Glomerular visceral epithelial cell (primary cell): ENCODE results near the gene CRIP2.
A peak's percentile ranks its signal among the peaks of the same experiment; 100 is the strongest.

Experiments used
- DNase-seq: peaks from one replicate; pipeline ENCODE4 v3.0.0-alpha.2; 2016; ENCODE audit errors: extremely low spot score

The CRIP2 gene

GRCh38 chr14:105444859-105445258 is 29.8 kb upstream of the CRIP2 start:
- no peak for DNase-seq

GRCh38 chr14:105445290-105445689 is 29.3 kb upstream of the CRIP2 start:
- no peak for DNase-seq

- DNase-seq = no peak
Observed at GRCh38 chr14:105445901-105446845, 28.4 kb upstream of the CRIP2 start.

GRCh38 chr14:105446971-105447370 is 27.6 kb upstream of the CRIP2 start:
- DNase-seq = no peak

DNA sequence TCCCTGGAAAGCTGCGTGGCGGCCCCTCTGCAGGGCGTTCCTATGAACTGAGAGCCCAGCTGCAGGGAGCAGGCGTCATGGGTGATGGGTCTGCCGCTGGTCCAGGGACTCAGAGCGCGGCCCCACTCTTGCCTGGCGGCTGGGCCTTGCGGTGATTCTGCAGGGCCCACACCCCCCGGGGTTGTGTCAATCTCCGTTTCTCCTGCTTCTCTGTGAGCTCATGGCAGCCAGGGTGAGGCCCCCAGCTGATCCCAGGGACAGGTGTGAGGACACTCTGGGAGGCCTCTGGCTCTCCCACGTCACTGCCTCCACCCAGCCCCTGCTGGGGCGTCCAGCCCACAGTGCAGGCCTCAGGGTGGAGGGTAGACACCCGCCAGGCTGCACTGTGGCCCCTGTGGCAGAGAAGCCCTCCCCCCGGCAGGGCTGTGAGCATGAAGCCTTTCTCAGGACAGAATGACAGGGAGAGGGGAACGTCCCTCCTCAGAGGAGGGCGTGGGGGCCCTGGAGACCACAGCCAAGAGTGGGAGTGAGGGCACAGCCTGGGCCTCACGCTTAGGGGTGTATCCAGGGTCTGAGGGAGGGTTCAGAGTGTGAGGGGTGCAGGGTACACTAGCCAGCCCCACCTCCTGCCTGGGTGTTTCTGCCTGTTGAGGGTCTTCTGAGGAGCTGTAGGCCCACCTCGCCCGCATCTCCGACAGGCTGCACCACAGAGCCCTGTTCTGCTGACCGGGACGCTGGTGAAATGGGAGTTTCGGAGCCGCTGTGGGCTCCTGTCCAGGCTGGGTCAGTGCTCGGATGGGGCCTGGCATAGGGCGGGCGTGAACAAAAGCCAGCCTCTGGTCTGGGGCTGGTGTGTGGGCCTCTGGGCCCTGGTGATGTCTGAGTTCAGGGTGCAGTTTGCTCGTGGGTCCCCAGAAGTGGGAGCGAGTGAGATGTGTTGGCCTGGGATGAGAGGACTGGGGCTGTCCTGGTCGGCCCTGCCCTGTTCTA is 26.7 kb upstream of the CRIP2 start:
- DNase-seq = no peak

DNA sequence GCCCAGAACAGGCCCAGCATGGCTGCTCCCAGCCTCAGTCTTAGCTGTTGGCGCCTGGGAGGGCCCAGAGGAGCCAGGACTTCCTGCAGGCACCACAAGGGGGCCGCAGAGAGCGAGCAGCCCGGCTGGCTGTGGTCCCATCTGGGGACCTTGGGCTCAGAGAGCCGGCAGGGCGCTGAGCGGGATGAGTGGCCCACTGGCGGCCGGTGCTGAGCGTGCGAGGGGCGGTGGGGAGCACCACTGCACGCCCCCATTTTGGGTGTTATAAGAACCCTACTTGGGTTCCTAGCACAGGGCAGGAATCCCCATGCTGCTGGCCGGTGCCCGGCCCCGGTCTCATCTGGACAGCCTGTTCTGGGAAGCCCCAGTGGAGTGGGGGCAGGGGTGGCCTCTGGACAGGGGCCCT is 25.9 kb upstream of the CRIP2 start:
- DNase-seq = peak; percentile 43

DNA sequence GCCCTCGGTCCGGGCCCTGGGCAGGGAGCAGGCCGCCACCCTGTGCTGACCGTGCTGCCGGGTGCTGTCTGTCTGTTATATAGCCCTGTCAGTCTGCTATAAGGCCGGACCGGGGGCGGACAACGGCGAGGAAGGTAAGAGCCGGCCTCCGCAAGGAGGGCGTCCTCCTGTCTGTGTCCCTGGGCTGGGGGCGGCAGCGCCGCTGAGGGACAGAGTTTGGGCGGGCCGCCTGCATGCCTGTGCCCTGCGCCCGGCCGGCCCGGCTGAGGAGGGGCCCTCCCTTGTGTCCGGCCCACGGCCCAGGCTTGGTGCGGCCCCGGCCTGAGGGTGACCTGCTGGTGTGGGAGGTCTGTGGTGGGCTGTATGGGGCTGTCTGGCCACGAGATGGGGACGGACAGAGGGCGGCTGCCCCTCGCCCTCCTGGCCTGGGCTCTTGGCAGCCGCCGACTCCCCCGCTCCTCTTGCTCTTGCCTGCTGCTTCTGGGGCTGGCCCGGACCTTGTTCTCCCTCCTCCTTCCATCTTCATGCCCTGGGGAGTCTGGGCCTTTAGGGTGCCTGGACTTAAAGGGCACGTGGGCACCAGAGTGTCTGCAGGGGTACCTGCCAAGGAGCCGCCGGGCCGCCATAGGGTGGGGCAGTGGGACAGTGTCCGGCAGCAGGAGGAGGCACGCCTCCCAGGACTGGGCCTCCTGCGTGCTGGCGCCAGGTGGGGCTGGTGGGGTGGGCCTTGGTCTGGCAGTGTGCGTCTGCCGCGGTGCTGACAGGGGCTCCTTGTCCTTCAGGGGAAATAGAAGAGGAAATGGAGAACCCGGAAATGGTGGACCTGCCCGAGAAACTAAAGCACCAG is 25.1 kb upstream of the CRIP2 start:
- no peak for DNase-seq

DNA sequence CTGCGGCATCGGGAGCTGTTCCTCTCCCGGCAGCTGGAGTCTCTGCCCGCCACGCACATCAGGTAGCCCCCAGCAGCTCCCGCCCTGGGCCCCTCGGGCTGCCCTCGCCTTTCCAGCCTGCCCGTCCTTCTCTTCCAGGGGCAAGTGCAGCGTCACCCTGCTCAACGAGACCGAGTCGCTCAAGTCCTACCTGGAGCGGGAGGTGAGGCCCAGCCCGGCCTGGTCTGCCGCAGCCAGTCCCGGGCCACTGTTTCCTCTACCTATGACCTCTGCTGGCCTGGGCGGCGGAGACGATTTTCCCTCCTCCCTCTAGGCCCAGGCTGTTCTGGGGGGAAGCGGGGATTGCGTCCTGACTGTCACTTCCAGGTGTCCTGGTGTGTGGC is 24.5 kb upstream of the CRIP2 start:
- DNase-seq = no peak

DNA sequence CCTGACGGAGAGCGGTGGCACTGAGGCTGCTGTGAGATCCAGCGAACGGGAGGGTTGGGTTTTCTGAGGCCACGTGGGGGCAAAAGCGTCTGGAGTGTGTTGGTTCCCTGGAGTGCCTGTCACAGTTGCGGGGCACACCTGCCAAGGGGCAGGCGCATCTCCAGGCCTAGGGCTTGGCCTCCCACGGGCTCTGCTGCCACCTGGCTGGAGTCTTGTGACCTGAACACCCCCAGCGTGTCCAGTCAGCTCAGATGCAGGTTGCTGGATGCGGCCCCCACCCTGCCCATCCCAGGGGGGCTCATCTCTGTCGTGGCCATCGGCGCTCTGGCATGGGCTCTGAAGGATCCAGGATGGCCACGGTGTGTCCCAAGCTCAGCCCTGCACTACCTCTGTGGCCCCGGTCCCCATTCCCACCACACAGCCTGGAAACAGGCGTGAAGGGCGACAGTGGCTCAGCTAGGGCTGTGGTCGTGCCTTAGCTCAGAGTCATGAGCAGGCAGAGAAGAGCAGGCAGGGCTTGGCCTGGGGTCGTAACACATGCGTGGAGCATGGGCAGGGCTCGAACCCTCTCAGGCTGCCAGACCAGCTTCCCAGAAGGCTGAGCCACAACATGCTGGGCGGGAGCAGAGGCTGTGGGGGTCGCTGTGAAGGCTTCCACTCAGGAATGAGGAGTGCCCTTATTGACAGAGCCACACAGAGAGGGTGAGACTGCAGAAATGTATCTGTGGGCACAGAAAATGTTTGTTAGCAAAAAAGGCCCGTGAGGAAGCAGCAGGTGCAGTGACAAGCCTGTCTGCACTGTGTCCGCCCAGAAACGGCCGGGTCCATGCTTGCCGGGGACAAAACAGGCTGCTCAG is 23.5 kb upstream of the CRIP2 start:
- DNase-seq = no peak

DNA sequence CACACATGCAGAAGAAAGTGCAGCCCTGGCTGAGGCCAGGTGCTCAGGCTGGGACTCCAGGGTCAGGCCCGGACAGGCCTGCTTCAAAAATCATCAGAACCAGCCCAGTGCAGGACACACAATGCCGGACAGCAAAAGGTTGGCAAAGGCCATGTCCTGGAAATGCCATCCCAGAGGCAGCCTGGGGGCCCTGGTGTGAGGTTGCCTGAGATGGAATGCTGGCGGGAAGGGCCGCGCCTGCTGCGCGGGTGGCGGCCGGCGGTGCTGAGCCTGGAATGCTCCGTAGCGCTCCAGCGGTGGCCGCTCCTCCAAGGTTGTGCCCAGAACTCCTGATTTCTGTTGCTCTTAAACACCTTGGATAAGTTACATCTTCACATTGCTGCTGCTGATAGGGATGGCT is 21.7 kb upstream of the CRIP2 start:
- no peak for DNase-seq

GRCh38 chr14:105453847-105454246 is 20.8 kb upstream of the CRIP2 start:
- no peak for DNase-seq

GRCh38 chr14:105455086-105455640 is 19.5 kb upstream of the CRIP2 start:
- no peak for DNase-seq

DNA sequence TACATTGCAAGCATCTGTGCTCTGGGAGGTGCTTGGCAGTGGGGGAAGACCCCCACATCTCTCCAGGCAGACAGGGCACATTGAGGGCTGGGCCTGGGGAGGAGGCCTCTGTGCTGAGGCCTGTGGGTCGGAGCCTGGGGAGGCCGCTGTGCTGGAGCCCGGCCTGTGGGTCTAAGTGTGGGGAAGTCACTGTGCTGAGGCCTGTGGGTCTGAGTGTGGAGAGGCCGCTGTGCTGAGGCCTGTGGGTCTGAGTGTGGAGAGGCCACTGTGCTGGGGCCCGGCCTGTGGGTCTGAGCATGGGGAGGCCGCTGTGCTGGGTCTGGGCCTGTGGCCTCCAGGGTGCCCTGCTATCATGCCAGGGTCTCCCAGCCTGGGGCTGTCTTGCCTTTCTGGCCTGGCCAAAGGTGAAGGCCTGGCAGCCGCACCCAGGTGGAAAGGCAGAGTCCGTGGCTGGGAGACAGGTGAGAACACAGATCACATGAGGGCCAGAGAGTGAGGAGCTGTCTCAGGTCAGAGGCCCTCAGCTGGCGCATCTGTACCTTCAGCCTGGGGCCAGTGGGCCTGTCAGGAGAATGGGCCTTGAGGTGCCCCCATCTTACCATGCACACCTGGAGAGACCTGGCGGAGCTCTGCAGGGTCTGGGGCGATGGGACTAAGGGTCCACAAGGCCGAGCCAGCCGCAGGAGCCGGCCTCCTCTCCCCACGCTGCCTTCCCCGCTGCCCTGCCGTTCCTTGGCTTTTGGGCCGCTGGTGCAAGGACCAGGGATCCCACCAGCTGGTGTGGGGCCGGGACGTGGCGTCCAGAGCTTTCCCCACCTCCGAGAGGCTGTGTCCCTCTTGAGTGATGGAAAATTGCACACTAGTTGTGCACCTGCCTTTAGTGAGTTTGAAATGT is 18.6 kb upstream of the CRIP2 start:
- DNase-seq = no peak

DNA sequence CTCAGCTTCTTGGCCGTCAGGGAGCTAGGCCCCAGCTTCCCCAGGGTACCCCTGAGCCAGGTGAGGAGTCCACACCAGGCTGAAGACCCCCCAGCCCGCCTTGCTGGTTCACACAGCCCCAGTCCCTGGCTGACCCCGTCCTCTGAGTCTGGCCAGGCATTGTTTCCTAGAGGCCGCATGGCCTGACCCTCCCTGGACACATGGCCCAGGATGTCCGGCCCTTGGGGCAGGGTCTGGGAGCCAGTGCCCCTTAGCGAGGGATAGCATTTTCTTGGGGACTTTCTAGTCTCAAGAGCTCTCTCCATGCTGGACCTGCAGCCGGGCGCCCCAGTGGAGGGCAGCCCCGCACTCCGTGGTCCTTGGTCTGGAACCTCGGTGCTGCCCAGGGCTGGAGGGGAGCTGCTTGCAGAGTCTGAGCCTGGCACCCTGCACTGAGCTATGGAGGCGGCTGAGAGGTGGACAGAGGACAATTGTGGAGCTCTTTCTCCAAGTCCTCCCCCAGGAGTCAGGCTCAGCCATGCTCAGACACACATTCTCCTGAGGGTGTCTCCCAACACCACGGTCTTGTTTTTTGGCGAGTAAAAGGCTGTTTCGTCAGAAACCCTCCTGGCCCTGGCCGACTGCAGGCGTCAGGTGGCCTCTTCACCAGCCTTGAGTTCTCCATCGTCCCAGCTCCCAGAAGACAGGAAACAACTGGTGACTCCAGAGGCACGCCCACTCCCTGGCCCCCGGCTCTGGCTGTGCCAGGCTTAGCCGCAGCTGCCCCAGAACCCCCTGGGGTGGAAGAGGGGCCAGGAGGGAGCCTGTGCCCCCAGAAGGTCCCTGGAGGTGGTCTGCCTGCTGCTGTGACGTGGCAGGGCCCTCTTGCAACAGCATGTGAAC is 17.6 kb upstream of the CRIP2 start:
- no peak for DNase-seq

- no peak for DNase-seq
Observed at GRCh38 chr14:105458010-105458409, 16.6 kb upstream of the CRIP2 start.

DNA sequence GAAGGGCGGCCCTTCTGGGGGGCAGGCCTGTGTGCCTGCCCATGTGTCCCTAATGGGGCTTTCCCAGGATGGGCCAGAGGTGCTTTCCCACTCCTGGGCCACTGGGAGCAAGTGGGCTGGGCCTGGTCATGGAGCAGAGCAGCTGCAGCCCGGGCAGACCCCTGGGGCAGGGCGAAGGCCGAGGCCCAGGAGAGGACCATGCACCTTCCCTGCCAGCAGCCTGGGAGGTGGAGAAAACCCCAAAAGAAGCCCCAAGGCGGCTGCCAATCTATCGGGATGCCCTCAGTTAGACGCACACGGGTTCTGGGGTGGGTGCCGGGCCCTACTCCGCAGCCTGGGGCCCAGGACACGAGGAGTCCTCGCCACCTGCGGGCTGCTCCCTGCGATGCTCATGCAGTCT is 16.1 kb upstream of the CRIP2 start:
- DNase-seq = no peak

DNA sequence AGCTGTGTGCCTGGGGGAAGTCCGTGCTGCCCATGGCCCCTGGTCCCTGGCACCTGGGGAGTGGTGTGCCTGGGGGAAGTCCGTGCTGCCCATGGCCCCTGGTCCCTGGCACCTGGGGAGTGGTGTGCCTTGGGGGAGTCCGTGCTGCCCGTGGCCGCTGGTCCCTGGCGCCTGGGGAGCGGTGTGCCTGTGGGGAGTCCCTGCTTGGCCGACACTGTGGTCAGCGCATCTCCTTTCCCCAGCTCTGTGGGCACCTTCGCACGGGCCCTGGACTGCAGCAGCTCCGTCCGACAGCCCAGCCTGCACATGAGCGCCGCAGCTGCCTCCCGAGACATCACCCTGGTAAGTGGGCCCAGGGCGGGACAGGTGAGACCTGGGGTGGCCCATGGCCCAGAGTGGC is 14.5 kb upstream of the CRIP2 start:
- DNase-seq = no peak

- DNase-seq = no peak
Observed at GRCh38 chr14:105460616-105461015, 14.0 kb upstream of the CRIP2 start.
